A549 (cell line): ENCODE data around the gene FERD3L. TPM values are rescaled to one million over a fixed set of nuclear protein-coding genes. Genes with fewer than 3 reads are reported as not detected.

Source experiments
- ATAC-seq, 2 experiments: fragments of 200-7000 bp in 1 of 2; fragments of >200 bp in 1 of 2; cut with Nextera tagmentation in 1 of 2; cut with Tn5 transposase in 1 of 2; 3 replicates each; pipeline versions ENCODE4 v1.8.0 to v1.9.1; 2018 to 2020; ENCODE audit warnings: mild to moderate bottlenecking in 1 of 2, moderate library complexity in 1 of 2
- CTCF ChIA-PET: fragments of 300-600 bp; sonication (Branson Sonifier 250); formaldehyde crosslinking; extraction: SDS; loops from one replicate; lab custom pipeline; 2021; ENCODE audit warnings: antibody characterized with exemption, inconsistent platforms; lab: Yijun Ruan, JAX
- POLR2A ChIA-PET: fragments of 350-600 bp; formaldehyde crosslinking; extraction: SDS; loops from one replicate; lab custom pipeline; 2021; ENCODE audit warnings: antibody characterized with exemption, inconsistent platforms; lab: Yijun Ruan, JAX
- DNase-seq, 2 experiments: peaks; one replicate each; pipeline versions ENCODE4 v3.0.0 to v3.0.0-alpha.2; 2011 to 2016; ENCODE audit warnings: low read depth in 1 of 2, low spot score in 1 of 2
- FAIRE-seq: peaks from 2 replicates; lab custom pipeline; 2011; peaks lifted over from hg19 to GRCh38; lab: Jason Lieb, UNC
- H3K27ac ChIP-seq, 2 experiments: fragments of >200 bp; sonication (Bioruptor Twin); formaldehyde crosslinking; 3 replicates each; pipeline ENCODE4 v1.5.1; 2016 to 2017
- H3K4me1 ChIP-seq: fragments of >200 bp; sonication (Bioruptor Twin); formaldehyde crosslinking; 3 replicates; pipeline ENCODE4 v1.6.1; 2016
- H3K4me2 ChIP-seq: fragments of >200 bp; sonication (Bioruptor Twin); formaldehyde crosslinking; 3 replicates; pipeline ENCODE4 v1.6.1; 2016
- H3K4me3 ChIP-seq: fragments of >200 bp; sonication (Bioruptor Twin); formaldehyde crosslinking; 3 replicates; pipeline ENCODE4 v1.5.1; 2016
- H3K9me3 ChIP-seq: fragments of >200 bp; sonication (Bioruptor Twin); formaldehyde crosslinking; 3 replicates; pipeline ENCODE4 v1.6.1; 2016
- BHLHE40 ChIP-seq: IDR thresholded peaks from 2 replicates; pipeline ENCODE4 v1.6.1; 2012; ENCODE audit warnings: low read depth, low read length, inconsistent platforms
- FOSB ChIP-seq: fragments of 250-450 bp; sonication (Bioruptor Pico); IDR thresholded peaks from 2 replicates; pipeline ENCODE4 v1.5.0; 2020; ENCODE audit warnings: mild to moderate bottlenecking, moderate library complexity
- GATA3 ChIP-seq: IDR thresholded peaks from 2 replicates; pipeline ENCODE4 v1.6.1; 2012; ENCODE audit warnings: borderline replicate concordance
- HDAC2 ChIP-seq: fragments of 200-600 bp; sonication (generic); IDR thresholded peaks from 2 replicates; pipeline ENCODE4 v1.6.1; 2016
- HEYL ChIP-seq: fragments of 250-450 bp; sonication (Bioruptor Pico); IDR thresholded peaks from 2 replicates; pipeline ENCODE4 v1.8.0; 2021; ENCODE audit warnings: mild to moderate bottlenecking, moderate library complexity
- HOXA7 ChIP-seq: fragments of 250-450 bp; sonication (Bioruptor Pico); IDR thresholded peaks from 2 replicates; pipeline ENCODE4 v1.5.0; 2020; ENCODE audit warnings: mild to moderate bottlenecking, moderate library complexity
- HOXB13 ChIP-seq: fragments of 250-450 bp; sonication (Bioruptor Pico); IDR thresholded peaks from 2 replicates; pipeline ENCODE4 v1.5.0; 2020; ENCODE audit warnings: low read depth, mild to moderate bottlenecking, moderate library complexity
- JUN ChIP-seq, 2 experiments: fragments of >200 bp; sonication (Bioruptor Twin); formaldehyde crosslinking; IDR thresholded peaks; 2 replicates in 1 of 2; 3 replicates in 1 of 2; pipeline ENCODE4 v1.6.1; 2016 to 2017
- JUNB ChIP-seq: fragments of >200 bp; sonication (Bioruptor Twin); formaldehyde crosslinking; IDR thresholded peaks from 2 replicates; pipeline ENCODE4 v1.6.1; 2016
- KDM1A ChIP-seq: fragments of 200-600 bp; sonication (generic); IDR thresholded peaks from 2 replicates; pipeline ENCODE4 v1.6.1; 2016; ENCODE audit warnings: low read depth, mild to moderate bottlenecking
- MAFK ChIP-seq: fragments of 450-650 bp; IDR thresholded peaks from 2 replicates; pipeline ENCODE4 v1.6.1; 2014; ENCODE audit not compliant: partially characterized antibody
- MAZ ChIP-seq: fragments of 150-350 bp; IDR thresholded peaks from 2 replicates; pipeline ENCODE4 v1.6.1; 2014; ENCODE audit warnings: antibody characterized with exemption, low read depth, low read length, borderline replicate concordance
- NPAS2 ChIP-seq: fragments of 250-450 bp; sonication (Bioruptor Pico); IDR thresholded peaks from 2 replicates; pipeline ENCODE4 v1.8.0; 2022; ENCODE audit warnings: mild to moderate bottlenecking, moderate library complexity, borderline replicate concordance
- POLR2A ChIP-seq: IDR thresholded peaks from 2 replicates; pipeline ENCODE4 v1.6.1; 2012; ENCODE audit warnings: mild to moderate bottlenecking, low read length
- RARB ChIP-seq: fragments of 250-450 bp; sonication (Bioruptor Pico); IDR thresholded peaks from 2 replicates; pipeline ENCODE4 v1.8.0; 2021; ENCODE audit warnings: mild to moderate bottlenecking, moderate library complexity
- SREBF2 ChIP-seq: fragments of 450-650 bp; IDR thresholded peaks from 2 replicates; pipeline ENCODE4 v1.6.1; 2014; ENCODE audit warnings: mild to moderate bottlenecking, moderate library complexity
- ZNF302 ChIP-seq: fragments of 250-450 bp; sonication (Bioruptor Pico); IDR thresholded peaks from 2 replicates; pipeline ENCODE4 v1.9.0; 2021; ENCODE audit warnings: inconsistent platforms, mild to moderate bottlenecking, moderate library complexity
- WGBS: methylation state at CpG from one replicate; pipeline ENCODE4 v1.1.6; 2017; ENCODE audit errors: missing lambda C conversion rate; 5-methylcytosine and 5-hydroxymethylcytosine counted together
- polyA plus RNA-seq, 4 experiments: library from polyadenylated mRNA; depleted of rRNA in 3 of 4; stranded (reverse); fragments of >200 nt; fragmentation: RNase III in 1 of 4; extraction: RNeasy Plus Mini Kit Qiagen cat#74134 plus additional on column Dnase treatment in 1 of 4; gene quantifications; 2 replicates in 3 of 4; 3 replicates in 1 of 4; pipeline ENCODE4 v1.2.3, GENCODE V29; 2011 to 2017
- TF ChIP-seq, protein P1 (sequence below): fragments of 150-350 bp; IDR thresholded peaks from 2 replicates; pipeline ENCODE4 v1.6.1; 2014; ENCODE audit warnings: low read depth, mild to moderate bottlenecking, low read length
- TF ChIP-seq, protein P2 (sequence below): fragments of 200-600 bp; sonication (generic); IDR thresholded peaks from 2 replicates; pipeline ENCODE4 v1.6.1; 2016; ENCODE audit warnings: antibody characterized with exemption, mild to moderate bottlenecking, moderate library complexity
- TF ChIP-seq, protein P3 (sequence below): fragments of 250-450 bp; sonication (Bioruptor Pico); IDR thresholded peaks from 2 replicates; pipeline ENCODE4 v1.5.0; 2021; ENCODE audit warnings: mild to moderate bottlenecking, moderate library complexity, borderline replicate concordance
- TF ChIP-seq, protein P4 (sequence below): fragments of >200 bp; sonication (Bioruptor Twin); formaldehyde crosslinking; IDR thresholded peaks from 2 replicates; pipeline ENCODE4 v1.6.1; 2016
- TF ChIP-seq, protein P5 (sequence below): IDR thresholded peaks from 2 replicates; pipeline ENCODE4 v1.6.1; 2012
- TF ChIP-seq, protein P6 (sequence below): fragments of 250-450 bp; sonication (Bioruptor Pico); IDR thresholded peaks from 2 replicates; pipeline ENCODE4 v1.5.0; 2020; ENCODE audit warnings: low read depth, mild to moderate bottlenecking, moderate library complexity
- TF ChIP-seq, protein P7 (sequence below): fragments of 450-650 bp; IDR thresholded peaks from 2 replicates; pipeline ENCODE4 v1.6.1; 2014; ENCODE audit warnings: antibody characterized with exemption

Gene FERD3L
- polyA plus RNA-seq, 2 of the 4 experiments (the other 2 are of a cell fraction): not detected

DNA sequence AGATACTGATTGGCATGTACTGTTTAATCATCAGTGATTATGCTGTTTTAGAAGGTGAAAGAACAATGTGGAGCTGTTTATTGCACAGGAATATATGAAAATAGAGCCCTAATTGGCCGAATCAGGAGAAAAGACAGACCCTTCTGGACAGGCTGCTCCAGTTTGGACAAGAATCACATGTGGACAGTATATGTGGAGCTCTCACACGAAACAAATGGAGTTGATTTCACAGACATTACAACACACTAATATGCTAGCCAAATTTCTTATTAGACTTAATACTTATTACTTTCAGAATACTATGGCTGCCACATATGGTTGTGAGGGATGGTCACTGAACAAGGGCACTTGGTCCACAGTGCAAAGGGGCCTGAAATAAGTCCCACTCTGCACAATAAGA lies 43.3 kb downstream of the FERD3L start:
- DNase-seq: no peak
- ChIA-PET CTCF (no interaction called here), POLR2A (no interaction called here)
- H3K4me1 ChIP-seq: no peaks in the 10 kb centered on the region
- H3K4me3 ChIP-seq: no peak overlapping the region
- no peak overlapping the region for H3K4me2 ChIP-seq
- 13% methylated on average over 2 of the region's 2 CpGs for WGBS
- H3K9me3 ChIP-seq: no peaks in the 10 kb centered on the region
- TF ChIP-seq HDAC2: no peak
- FAIRE-seq: no peak
- no peak overlapping the region for H3K27ac ChIP-seq
- no peak for ATAC-seq

DNA sequence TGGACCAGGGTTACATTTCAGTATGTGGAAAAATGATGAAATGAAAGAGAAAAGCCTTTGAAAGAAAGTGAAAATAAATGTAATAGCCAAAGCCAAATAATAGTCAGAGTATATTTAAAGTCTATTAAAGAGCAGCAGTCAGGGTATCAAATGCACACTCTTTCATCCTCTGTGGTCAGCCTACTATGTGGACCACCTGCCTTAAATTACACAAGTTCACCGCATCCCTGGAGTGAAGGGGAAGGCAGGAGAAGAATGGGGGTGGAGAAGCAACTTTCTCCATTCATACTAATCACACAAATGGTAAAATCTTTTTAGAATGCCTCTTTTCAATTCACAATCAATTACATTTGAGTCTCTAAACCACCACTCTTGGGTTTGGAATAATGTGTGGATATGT lies 43.7 kb downstream of the FERD3L start:
- H3K4me3 ChIP-seq: no peak overlapping the region
- ATAC-seq (no peak), DNase-seq (no peak), FAIRE-seq (no peak)
- H3K4me2 ChIP-seq: no peak overlapping the region
- no peak overlapping the region for H3K27ac ChIP-seq
- TF ChIP-seq, protein P1, sequence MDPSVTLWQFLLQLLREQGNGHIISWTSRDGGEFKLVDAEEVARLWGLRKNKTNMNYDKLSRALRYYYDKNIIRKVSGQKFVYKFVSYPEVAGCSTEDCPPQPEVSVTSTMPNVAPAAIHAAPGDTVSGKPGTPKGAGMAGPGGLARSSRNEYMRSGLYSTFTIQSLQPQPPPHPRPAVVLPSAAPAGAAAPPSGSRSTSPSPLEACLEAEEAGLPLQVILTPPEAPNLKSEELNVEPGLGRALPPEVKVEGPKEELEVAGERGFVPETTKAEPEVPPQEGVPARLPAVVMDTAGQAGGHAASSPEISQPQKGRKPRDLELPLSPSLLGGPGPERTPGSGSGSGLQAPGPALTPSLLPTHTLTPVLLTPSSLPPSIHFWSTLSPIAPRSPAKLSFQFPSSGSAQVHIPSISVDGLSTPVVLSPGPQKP: no peak
- TF ChIP-seq KDM1A (no peak), BHLHE40 (no peak), MAFK (no peak), GATA3 (no peak), NPAS2 (CRISPR knock-in tag) (no peak), MAZ (no peak), RARB (CRISPR knock-in tag) (no peak), JUNB (no peak), HEYL (CRISPR knock-in tag) (no peak), JUN (IDR thresholded peaks at IDR 0.05) (no peak), HOXA7 (CRISPR knock-in tag) (no peak), FOSB (CRISPR knock-in tag) (no peak)
- TF ChIP-seq, protein P2, sequence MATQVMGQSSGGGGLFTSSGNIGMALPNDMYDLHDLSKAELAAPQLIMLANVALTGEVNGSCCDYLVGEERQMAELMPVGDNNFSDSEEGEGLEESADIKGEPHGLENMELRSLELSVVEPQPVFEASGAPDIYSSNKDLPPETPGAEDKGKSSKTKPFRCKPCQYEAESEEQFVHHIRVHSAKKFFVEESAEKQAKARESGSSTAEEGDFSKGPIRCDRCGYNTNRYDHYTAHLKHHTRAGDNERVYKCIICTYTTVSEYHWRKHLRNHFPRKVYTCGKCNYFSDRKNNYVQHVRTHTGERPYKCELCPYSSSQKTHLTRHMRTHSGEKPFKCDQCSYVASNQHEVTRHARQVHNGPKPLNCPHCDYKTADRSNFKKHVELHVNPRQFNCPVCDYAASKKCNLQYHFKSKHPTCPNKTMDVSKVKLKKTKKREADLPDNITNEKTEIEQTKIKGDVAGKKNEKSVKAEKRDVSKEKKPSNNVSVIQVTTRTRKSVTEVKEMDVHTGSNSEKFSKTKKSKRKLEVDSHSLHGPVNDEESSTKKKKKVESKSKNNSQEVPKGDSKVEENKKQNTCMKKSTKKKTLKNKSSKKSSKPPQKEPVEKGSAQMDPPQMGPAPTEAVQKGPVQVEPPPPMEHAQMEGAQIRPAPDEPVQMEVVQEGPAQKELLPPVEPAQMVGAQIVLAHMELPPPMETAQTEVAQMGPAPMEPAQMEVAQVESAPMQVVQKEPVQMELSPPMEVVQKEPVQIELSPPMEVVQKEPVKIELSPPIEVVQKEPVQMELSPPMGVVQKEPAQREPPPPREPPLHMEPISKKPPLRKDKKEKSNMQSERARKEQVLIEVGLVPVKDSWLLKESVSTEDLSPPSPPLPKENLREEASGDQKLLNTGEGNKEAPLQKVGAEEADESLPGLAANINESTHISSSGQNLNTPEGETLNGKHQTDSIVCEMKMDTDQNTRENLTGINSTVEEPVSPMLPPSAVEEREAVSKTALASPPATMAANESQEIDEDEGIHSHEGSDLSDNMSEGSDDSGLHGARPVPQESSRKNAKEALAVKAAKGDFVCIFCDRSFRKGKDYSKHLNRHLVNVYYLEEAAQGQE: no peak
- TF ChIP-seq, protein P3, sequence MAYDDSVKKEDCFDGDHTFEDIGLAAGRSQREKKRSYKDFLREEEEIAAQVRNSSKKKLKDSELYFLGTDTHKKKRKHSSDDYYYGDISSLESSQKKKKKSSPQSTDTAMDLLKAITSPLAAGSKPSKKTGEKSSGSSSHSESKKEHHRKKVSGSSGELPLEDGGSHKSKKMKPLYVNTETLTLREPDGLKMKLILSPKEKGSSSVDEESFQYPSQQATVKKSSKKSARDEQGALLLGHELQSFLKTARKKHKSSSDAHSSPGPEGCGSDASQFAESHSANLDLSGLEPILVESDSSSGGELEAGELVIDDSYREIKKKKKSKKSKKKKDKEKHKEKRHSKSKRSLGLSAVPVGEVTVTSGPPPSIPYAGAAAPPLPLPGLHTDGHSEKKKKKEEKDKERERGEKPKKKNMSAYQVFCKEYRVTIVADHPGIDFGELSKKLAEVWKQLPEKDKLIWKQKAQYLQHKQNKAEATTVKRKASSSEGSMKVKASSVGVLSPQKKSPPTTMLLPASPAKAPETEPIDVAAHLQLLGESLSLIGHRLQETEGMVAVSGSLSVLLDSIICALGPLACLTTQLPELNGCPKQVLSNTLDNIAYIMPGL (CRISPR knock-in tag): no peak
- H3K4me1 ChIP-seq: no peaks in the 10 kb centered on the region
- POLR2A ChIA-PET: no interaction called here
- CTCF ChIA-PET: no interaction called here
- no peaks in the 10 kb centered on the region for H3K9me3 ChIP-seq
- WGBS: 26% methylated on average over 1 of the region's 1 CpG

DNA sequence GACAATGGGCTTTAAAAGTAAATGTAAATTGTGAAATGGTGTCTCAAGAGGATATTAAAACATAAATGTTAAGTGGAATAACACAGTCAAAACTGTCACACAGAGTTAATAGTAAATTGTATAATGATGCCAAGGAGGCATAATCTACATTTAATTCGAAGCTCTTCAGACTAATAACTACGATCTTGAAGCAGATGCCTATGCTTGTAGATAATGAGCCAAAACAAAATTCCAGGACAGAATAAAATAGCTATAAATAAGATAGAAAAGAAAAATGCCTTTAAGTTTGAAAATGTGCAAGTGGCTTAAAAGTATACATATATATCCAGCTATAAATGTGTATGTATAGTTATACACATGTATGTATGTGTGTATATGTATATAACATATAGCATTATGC lies 45.3 kb downstream of the FERD3L start:
- Histone ChIP-seq H3K4me3 (no peak overlapping the region), H3K27ac (no peak overlapping the region), H3K4me1 (no peaks in the 10 kb centered on the region), H3K9me3 (no peaks in the 10 kb centered on the region), H3K4me2 (no peak overlapping the region)
- WGBS: 14% methylated on average over 2 of the region's 2 CpGs
- FAIRE-seq (no peak), ATAC-seq (no peak), DNase-seq (no peak)
- ChIA-PET POLR2A (no interaction called here), CTCF (no interaction called here)
- TF ChIP-seq HOXB13 (CRISPR knock-in tag) (no peak), SREBF2 (no peak), MAFK (no peak), RARB (CRISPR knock-in tag) (no peak), ZNF302 (CRISPR knock-in tag) (no peak), POLR2A (no peak), NPAS2 (CRISPR knock-in tag) (no peak)
- TF ChIP-seq, protein P1: no peak
- TF ChIP-seq, protein P4, sequence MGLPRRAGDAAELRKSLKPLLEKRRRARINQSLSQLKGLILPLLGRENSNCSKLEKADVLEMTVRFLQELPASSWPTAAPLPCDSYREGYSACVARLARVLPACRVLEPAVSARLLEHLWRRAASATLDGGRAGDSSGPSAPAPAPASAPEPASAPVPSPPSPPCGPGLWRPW: no peak
- TF ChIP-seq, protein P5, sequence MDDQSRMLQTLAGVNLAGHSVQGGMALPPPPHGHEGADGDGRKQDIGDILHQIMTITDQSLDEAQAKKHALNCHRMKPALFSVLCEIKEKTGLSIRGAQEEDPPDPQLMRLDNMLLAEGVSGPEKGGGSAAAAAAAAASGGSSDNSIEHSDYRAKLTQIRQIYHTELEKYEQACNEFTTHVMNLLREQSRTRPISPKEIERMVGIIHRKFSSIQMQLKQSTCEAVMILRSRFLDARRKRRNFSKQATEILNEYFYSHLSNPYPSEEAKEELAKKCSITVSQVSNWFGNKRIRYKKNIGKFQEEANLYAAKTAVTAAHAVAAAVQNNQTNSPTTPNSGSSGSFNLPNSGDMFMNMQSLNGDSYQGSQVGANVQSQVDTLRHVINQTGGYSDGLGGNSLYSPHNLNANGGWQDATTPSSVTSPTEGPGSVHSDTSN: no peak
- TF ChIP-seq, protein P6, sequence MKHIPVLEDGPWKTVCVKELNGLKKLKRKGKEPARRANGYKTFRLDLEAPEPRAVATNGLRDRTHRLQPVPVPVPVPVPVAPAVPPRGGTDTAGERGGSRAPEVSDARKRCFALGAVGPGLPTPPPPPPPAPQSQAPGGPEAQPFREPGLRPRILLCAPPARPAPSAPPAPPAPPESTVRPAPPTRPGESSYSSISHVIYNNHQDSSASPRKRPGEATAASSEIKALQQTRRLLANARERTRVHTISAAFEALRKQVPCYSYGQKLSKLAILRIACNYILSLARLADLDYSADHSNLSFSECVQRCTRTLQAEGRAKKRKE (CRISPR knock-in tag): no peak
- TF ChIP-seq, protein P7, sequence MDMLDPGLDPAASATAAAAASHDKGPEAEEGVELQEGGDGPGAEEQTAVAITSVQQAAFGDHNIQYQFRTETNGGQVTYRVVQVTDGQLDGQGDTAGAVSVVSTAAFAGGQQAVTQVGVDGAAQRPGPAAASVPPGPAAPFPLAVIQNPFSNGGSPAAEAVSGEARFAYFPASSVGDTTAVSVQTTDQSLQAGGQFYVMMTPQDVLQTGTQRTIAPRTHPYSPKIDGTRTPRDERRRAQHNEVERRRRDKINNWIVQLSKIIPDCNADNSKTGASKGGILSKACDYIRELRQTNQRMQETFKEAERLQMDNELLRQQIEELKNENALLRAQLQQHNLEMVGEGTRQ: no peak
